IMR-90 (cell line): ENCODE results near the gene SPRYD7. TPM values are rescaled to one million over a fixed set of nuclear protein-coding genes. Genes with fewer than 3 reads are reported as not detected.

Source experiments
- ATAC-seq: fragments of 200-7000 bp; cut with Tn5 transposase; 2 replicates; pipeline ENCODE4 v1.9.1; 2020; ENCODE audit warnings: low read depth, mild to moderate bottlenecking, moderate library complexity
- BruUV-seq: library from RNA; stranded (reverse); fragments of 400-500 nt; replicated peaks from 2 replicates; lab custom pipeline; 2021; lab: Mats Ljungman, UMichigan
- CTCF ChIA-PET: fragments of 300-600 bp; formaldehyde crosslinking; extraction: SDS; loops from one replicate; lab custom pipeline; 2021; ENCODE audit warnings: antibody characterized with exemption; lab: Yijun Ruan, JAX
- POLR2A ChIA-PET: fragments of 300-600 bp; sonication (Branson Sonifier 250); formaldehyde crosslinking; loops from one replicate; lab custom pipeline; 2022; ENCODE audit warnings: antibody characterized with exemption; ENCODE audit not compliant: unreplicated experiment; lab: Charles Lee
- DNase-seq: peaks from one replicate; pipeline ENCODE4 v3.0.0; 2013
- H2AFZ ChIP-seq: replicated peaks from 2 replicates; pipeline ENCODE3; 2013; ENCODE audit warnings: low read length, mild to moderate bottlenecking; ENCODE audit not compliant: poor library complexity
- H2AK5ac ChIP-seq: 2 replicates; pipeline ENCODE4 v1.6.1; 2013; ENCODE audit warnings: low read depth, low read length, inconsistent platforms
- H2AK9ac ChIP-seq: replicated peaks from 2 replicates; pipeline ENCODE3; 2013; ENCODE audit warnings: mild to moderate bottlenecking, low read depth, low read length, moderate library complexity; ENCODE audit not compliant: poor library complexity
- H2BK120ac ChIP-seq: 2 replicates; pipeline ENCODE4 v1.6.1; 2013; ENCODE audit warnings: low read depth, low read length, inconsistent platforms
- H2BK15ac ChIP-seq: 3 replicates; pipeline ENCODE4 v1.6.1; 2013; ENCODE audit warnings: low read depth, low read length, inconsistent platforms
- H2BK20ac ChIP-seq: 2 replicates; pipeline ENCODE4 v1.6.1; 2013; ENCODE audit warnings: low read depth, mild to moderate bottlenecking, inconsistent platforms, low read length, moderate library complexity
- H2BK5ac ChIP-seq: 2 replicates; pipeline ENCODE4 v1.6.1; 2013; ENCODE audit warnings: mild to moderate bottlenecking, low read depth, low read length, inconsistent platforms; ENCODE audit not compliant: poor library complexity, severe bottlenecking
- H3K14ac ChIP-seq: replicated peaks from 2 replicates; pipeline ENCODE4 v1.6.1; 2013; ENCODE audit warnings: low read depth, low read length, inconsistent platforms
- H3K18ac ChIP-seq: 2 replicates; pipeline ENCODE4 v1.6.1; 2013; ENCODE audit warnings: low read depth, low read length, control low read depth
- H3K23ac ChIP-seq: 2 replicates; pipeline ENCODE4 v1.6.1; 2013; ENCODE audit warnings: low read depth, low read length, inconsistent platforms
- H3K27ac ChIP-seq: 2 replicates; pipeline ENCODE4 v1.5.1; 2013; ENCODE audit warnings: mild to moderate bottlenecking, control low read depth, low read length; ENCODE audit not compliant: insufficient read depth
- H3K27me3 ChIP-seq: 2 replicates; pipeline ENCODE4 v1.6.1; 2013; ENCODE audit warnings: low read length; ENCODE audit not compliant: control insufficient read depth, insufficient read depth
- H3K36me3 ChIP-seq: 2 replicates; pipeline ENCODE4 v1.6.1; 2013; ENCODE audit warnings: low read length, mixed read lengths; ENCODE audit not compliant: control insufficient read depth, insufficient read depth
- H3K4ac ChIP-seq: 2 replicates; pipeline ENCODE4 v1.6.1; 2013; ENCODE audit warnings: low read depth, low read length, inconsistent platforms
- H3K4me1 ChIP-seq: 2 replicates; pipeline ENCODE4 v1.6.1; 2013; ENCODE audit warnings: low read length, mixed read lengths; ENCODE audit not compliant: control insufficient read depth, insufficient read depth
- H3K4me2 ChIP-seq: 2 replicates; pipeline ENCODE4 v1.6.1; 2013; ENCODE audit warnings: low read depth, mild to moderate bottlenecking, control low read depth, low read length, moderate library complexity
- H3K4me3 ChIP-seq: 2 replicates; pipeline ENCODE4 v1.5.1; 2013; ENCODE audit warnings: low read depth, mild to moderate bottlenecking, control low read depth, low read length, moderate library complexity; ENCODE audit not compliant: insufficient read depth
- H3K56ac ChIP-seq: 2 replicates; pipeline ENCODE4 v1.6.1; 2013; ENCODE audit warnings: low read length, inconsistent platforms; ENCODE audit not compliant: insufficient read depth; ENCODE audit errors: extremely low read depth
- H3K79me1 ChIP-seq, 2 experiments: 2 replicates each; pipeline ENCODE4 v1.6.1; 2013; ENCODE audit warnings: low read length in 2 of 2, inconsistent platforms in 1 of 2, low read depth in 1 of 2
- H3K9ac ChIP-seq: 2 replicates; pipeline ENCODE4 v1.6.1; 2013; ENCODE audit warnings: low read depth, low read length, control low read depth
- H3K9me1 ChIP-seq: 2 replicates; pipeline ENCODE4 v1.6.1; 2013; ENCODE audit warnings: low read length, inconsistent platforms; ENCODE audit not compliant: insufficient read depth
- H3K9me3 ChIP-seq: 2 replicates; pipeline ENCODE4 v1.6.1; 2013; ENCODE audit warnings: low read length; ENCODE audit not compliant: control insufficient read depth, insufficient read depth
- H4K20me1 ChIP-seq: 2 replicates; pipeline ENCODE4 v1.6.1; 2013; ENCODE audit warnings: low read length, inconsistent platforms; ENCODE audit not compliant: insufficient read depth
- H4K5ac ChIP-seq: 2 replicates; pipeline ENCODE4 v1.6.1; 2013; ENCODE audit warnings: mild to moderate bottlenecking, low read depth, low read length, control low read depth
- H4K8ac ChIP-seq, 2 experiments: 2 replicates each; pipeline ENCODE4 v1.6.1; 2013; ENCODE audit warnings: low read depth in 2 of 2, low read length in 2 of 2, control low read depth in 1 of 2, inconsistent platforms in 1 of 2
- H4K91ac ChIP-seq: 2 replicates; pipeline ENCODE4 v1.6.1; 2013; ENCODE audit warnings: low read depth, low read length, inconsistent platforms; ENCODE audit not compliant: insufficient read depth
- FOS ChIP-seq: fragments of 150-350 bp; IDR thresholded peaks from 2 replicates; pipeline ENCODE4 v1.6.1; 2016; ENCODE audit warnings: low read depth, low read length
- MAFK ChIP-seq: IDR thresholded peaks from 2 replicates; pipeline ENCODE4 v1.6.1; 2012; ENCODE audit warnings: low read depth, low read length, improper control_type of control experiment
- MXI1 ChIP-seq: IDR thresholded peaks from 2 replicates; pipeline ENCODE4 v1.6.1; 2012; ENCODE audit warnings: low read depth, mild to moderate bottlenecking, low read length, moderate library complexity, borderline replicate concordance
- POLR2A ChIP-seq: IDR thresholded peaks from 2 replicates; pipeline ENCODE4 v1.6.1; 2012; ENCODE audit warnings: mild to moderate bottlenecking, low read depth, low read length
- RAD21 ChIP-seq: IDR thresholded peaks from 2 replicates; pipeline ENCODE4 v1.6.1; 2012; ENCODE audit warnings: low read length, improper control_type of control experiment
- RFX5 ChIP-seq: IDR thresholded peaks from 2 replicates; pipeline ENCODE4 v1.8.0; 2012; ENCODE audit warnings: low read depth, mild to moderate bottlenecking, low read length, moderate library complexity
- SMC3 ChIP-seq: fragments of 150-350 bp; IDR thresholded peaks from 2 replicates; pipeline ENCODE4 v1.6.1; 2016; ENCODE audit warnings: low read depth, mild to moderate bottlenecking, antibody characterized with exemption, low read length, moderate library complexity
- dilution Hi-C: fragments of 300-500 bp; cut with HindIII; formaldehyde crosslinking; loops from one replicate; pipeline ENCODE4 v1.14.3; 2018; ENCODE audit warnings: low sequenced_read_pairs; ENCODE audit not compliant: unreplicated experiment
- in situ Hi-C: fragments of 300-500 bp; cut with MboI; formaldehyde crosslinking; loops from 3 replicates; pipeline ENCODE4 v1.14.3; 2019; ENCODE audit warnings: low sequenced_read_pairs, inconsistent platforms, mixed read lengths
- intact Hi-C: fragments of 100-400 bp; cut with micrococcal nuclease; formaldehyde crosslinking; loops from 2 replicates; pipeline ENCODE4 v1.10.0; 2022
- polyA plus RNA-seq, 3 experiments: library from polyadenylated mRNA; depleted of rRNA; stranded (reverse); fragments of >200 nt; gene quantifications; 2 replicates each; pipeline ENCODE4 v1.2.3, GENCODE V29; 2012; ENCODE audit warnings: low replicate concordance in 1 of 3
- total RNA-seq: library from RNA; depleted of rRNA; stranded (reverse); fragments of >200 nt; gene quantifications from 2 replicates; pipeline ENCODE4 v1.2.3, GENCODE V29; 2012
- TF ChIP-seq, protein P1 (sequence below): fragments of 150-350 bp; IDR thresholded peaks from 2 replicates; pipeline ENCODE4 v1.6.1; 2016; ENCODE audit warnings: low read depth, mild to moderate bottlenecking, low read length, moderate library complexity, borderline replicate concordance
- TF ChIP-seq, protein P2 (sequence below): fragments of 150-350 bp; IDR thresholded peaks from 2 replicates; pipeline ENCODE4 v1.6.1; 2017; ENCODE audit warnings: mild to moderate bottlenecking, antibody characterized with exemption, low read length, low read depth

SPRYD7 gene
- total and polyA plus RNA-seq, 2 of the 4 experiments (the other 2 are of a cell fraction): 5.6 to 20.2 TPM

DNA sequence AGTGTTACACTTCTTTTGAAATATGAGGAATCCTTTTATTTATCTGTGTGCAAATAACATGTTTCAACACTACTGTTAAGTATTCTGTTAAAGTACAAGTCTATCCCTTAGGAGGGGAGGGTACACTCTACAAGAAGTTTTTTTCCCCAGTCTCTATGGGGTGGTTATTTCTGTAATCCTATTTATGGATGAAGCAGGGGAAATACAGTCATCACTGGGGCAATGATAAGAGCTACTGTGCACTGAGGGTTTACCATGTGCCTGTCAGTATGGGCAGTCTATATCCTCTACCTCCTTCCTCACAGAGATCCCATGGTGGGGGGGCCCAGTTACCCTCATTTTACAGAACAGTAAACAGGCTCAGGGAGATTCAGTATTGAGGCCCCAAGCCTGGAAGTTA, 44.1 kb upstream of the SPRYD7 start:
- ChIA-PET POLR2A (no interaction called here), CTCF (interaction anchor here (1.5 kb wide), 1 partner anchor 931 kb away, joined by 3 read pairs; no protein-coding TSS in a partner anchor)
- ATAC-seq: no peak
- peaks cover 2% of the 10 kb centered on the region; the same call in 1 of the 2 replicates for H3K4me1 ChIP-seq
- H3K79me1 ChIP-seq: no peaks in the 10 kb centered on the region
- no peaks in the 10 kb centered on the region for H3K9me1 ChIP-seq
- H4K8ac ChIP-seq: no peak overlapping the region
- H3K9ac ChIP-seq: no peak overlapping the region
- H2AK9ac ChIP-seq: no peak overlapping the region
- no TSS peak for BruUV-seq
- intact Hi-C loops (no loop called here), in situ Hi-C loops (loop anchor here (10.0 to 25.0 kb wide), 2 partner anchors 545 to 932 kb away; partner anchors contain the start of gene RNASEH2B), dilution Hi-C loops (no loop called here)
- H3K4me3 ChIP-seq: no peak overlapping the region
- H3K36me3 ChIP-seq: peaks cover 1% of the 10 kb centered on the region; the same call in 1 of the 2 replicates
- H2AFZ ChIP-seq: no peak overlapping the region
- no peak overlapping the region for H4K91ac ChIP-seq
- no peak overlapping the region for H2BK5ac ChIP-seq
- H4K5ac ChIP-seq: no peak overlapping the region
- H2BK15ac ChIP-seq: no peak overlapping the region
- no peak overlapping the region for H3K14ac ChIP-seq
- no peaks in the 10 kb centered on the region for H4K20me1 ChIP-seq
- no peak overlapping the region for H3K27ac ChIP-seq
- H3K4me2 ChIP-seq: no peak overlapping the region
- H2BK120ac ChIP-seq: no peak overlapping the region
- no peak overlapping the region for H3K4ac ChIP-seq
- no peak overlapping the region for H3K18ac ChIP-seq
- no peak overlapping the region for H3K56ac ChIP-seq
- H3K27me3 ChIP-seq: no peaks in the 10 kb centered on the region
- no peaks in the 10 kb centered on the region for H3K9me3 ChIP-seq
- no peak for DNase-seq
- no peak overlapping the region for H2AK5ac ChIP-seq
- H3K23ac ChIP-seq: no peak overlapping the region
- H2BK20ac ChIP-seq: no peak overlapping the region
- TF ChIP-seq, protein P1, sequence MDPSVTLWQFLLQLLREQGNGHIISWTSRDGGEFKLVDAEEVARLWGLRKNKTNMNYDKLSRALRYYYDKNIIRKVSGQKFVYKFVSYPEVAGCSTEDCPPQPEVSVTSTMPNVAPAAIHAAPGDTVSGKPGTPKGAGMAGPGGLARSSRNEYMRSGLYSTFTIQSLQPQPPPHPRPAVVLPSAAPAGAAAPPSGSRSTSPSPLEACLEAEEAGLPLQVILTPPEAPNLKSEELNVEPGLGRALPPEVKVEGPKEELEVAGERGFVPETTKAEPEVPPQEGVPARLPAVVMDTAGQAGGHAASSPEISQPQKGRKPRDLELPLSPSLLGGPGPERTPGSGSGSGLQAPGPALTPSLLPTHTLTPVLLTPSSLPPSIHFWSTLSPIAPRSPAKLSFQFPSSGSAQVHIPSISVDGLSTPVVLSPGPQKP: no peak
- TF ChIP-seq FOS (no peak), RFX5 (no peak), POLR2A (no peak), MXI1 (no peak), MAFK (no peak), RAD21 (no peak), SMC3 (no peak)
- TF ChIP-seq, protein P2, sequence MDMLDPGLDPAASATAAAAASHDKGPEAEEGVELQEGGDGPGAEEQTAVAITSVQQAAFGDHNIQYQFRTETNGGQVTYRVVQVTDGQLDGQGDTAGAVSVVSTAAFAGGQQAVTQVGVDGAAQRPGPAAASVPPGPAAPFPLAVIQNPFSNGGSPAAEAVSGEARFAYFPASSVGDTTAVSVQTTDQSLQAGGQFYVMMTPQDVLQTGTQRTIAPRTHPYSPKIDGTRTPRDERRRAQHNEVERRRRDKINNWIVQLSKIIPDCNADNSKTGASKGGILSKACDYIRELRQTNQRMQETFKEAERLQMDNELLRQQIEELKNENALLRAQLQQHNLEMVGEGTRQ: no peak
